ENCODE results near the gene DUSP7. TPM values are rescaled to one million over a fixed set of nuclear protein-coding genes. Genes with fewer than 3 reads are reported as not detected.
A peak's percentile ranks its signal among the peaks of the same experiment; 100 is the strongest.

Gene DUSP7
- total RNA-seq, 1 donor from 2014 or later, result 24.9 TPM

GRCh38 chr3:52064561-52064960 is 8.2 kb upstream of the DUSP7 start:
- Histone ChIP-seq H2AFZ (ENCODE audit: low read depth, low read length) (no peak overlapping the region), H3K4me3 (ENCODE audit: insufficient read depth, low read depth, low read length) (no peak overlapping the region), H3K27me3 (ENCODE audit: insufficient read depth, low read length) (no peaks in the 10 kb centered on the region), H4K20me1 (ENCODE audit: insufficient read depth, low read length) (no peaks in the 10 kb centered on the region), H3K9ac (ENCODE audit: low read length) (no peak overlapping the region), H3K4me2 (ENCODE audit: low read length) (no peak overlapping the region), H3K27ac (ENCODE audit: low read depth, low read length) (no peak overlapping the region), H3K4me1 (ENCODE audit: insufficient read depth, low read length) (peaks cover 10% of the 10 kb centered on the region), H3K9me3 (ENCODE audit: insufficient read depth, low read depth, low read length) (no peaks in the 10 kb centered on the region), H3K36me3 (ENCODE audit: insufficient read depth, low read length) (no peaks in the 10 kb centered on the region), H3K79me2 (ENCODE audit: insufficient read depth, low read length) (no peaks in the 10 kb centered on the region)
- Mint-ChIP-seq H3K27me3 (ENCODE audit: low read depth, unreplicated experiment) (peaks cover 24% of the 10 kb centered on the region), H3K36me3 (ENCODE audit: low read depth, unreplicated experiment) (peaks cover 2% of the 10 kb centered on the region), H3K4me1 (ENCODE audit: low read depth, unreplicated experiment) (no peaks in the 10 kb centered on the region), H3K27ac (ENCODE audit: unreplicated experiment) (no peak overlapping the region), H3K4me3 (ENCODE audit: unreplicated experiment) (no peak overlapping the region), H3K9me3 (ENCODE audit: unreplicated experiment) (no peaks in the 10 kb centered on the region)
- TF ChIP-seq CTCF (IDR thresholded peaks at IDR 0.05; ENCODE audit: insufficient read depth, low read depth, low read length) (no peak), EZH2 (IDR thresholded peaks at IDR 0.05; ENCODE audit: insufficient read depth, low read length) (no peak)
- no peak for FAIRE-seq
- no peak for DNase-seq (ENCODE audit: low read depth)

DNA sequence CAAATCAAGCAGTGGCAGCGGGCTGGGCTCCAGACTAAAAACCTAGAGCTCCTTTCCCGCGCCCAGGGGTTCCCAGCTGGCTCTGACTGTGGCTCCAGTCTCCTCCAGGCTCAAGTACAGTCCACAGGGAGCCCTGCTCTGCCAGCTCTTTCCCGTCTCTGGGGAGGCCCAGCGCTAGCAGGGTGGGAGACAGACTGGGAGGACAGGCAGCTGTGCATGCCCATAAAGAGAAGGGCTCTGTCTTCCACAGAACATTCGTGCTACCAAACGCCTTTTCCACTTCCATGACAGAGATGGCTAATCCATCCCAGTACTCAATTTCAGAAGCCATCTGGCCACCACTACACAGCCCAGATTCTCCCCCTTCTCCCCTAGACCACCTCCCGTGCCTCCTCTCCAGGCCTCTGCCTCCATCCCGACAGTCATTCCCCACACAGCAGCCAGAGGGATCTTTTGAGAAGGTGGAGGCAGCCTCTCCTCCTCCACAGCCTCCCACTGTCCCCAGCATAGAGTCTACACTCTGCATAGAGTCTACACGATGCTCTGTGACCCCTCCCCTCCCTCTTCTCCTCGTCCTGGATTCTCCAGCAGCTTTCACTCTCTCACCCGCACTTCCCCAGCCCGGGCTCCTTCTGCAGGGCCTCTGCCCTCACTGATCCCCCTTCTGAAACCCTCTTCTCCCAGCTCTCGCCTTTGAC is 6.8 kb upstream of the DUSP7 start:
- H2AFZ ChIP-seq (ENCODE audit: low read depth, low read length), result no peak overlapping the region
- H3K9ac ChIP-seq (ENCODE audit: low read length), result no peak overlapping the region
- H3K4me2 ChIP-seq (ENCODE audit: low read length), result no peak overlapping the region
- no peaks in the 10 kb centered on the region for H3K36me3 ChIP-seq (ENCODE audit: insufficient read depth, low read length)
- no peak for DNase-seq (ENCODE audit: low read depth)
- H3K9me3 ChIP-seq (ENCODE audit: insufficient read depth, low read depth, low read length), result no peaks in the 10 kb centered on the region
- no peak overlapping the region for H3K27ac ChIP-seq (ENCODE audit: low read depth, low read length)
- H3K4me1 ChIP-seq (ENCODE audit: insufficient read depth, low read length), result peaks cover 10% of the 10 kb centered on the region
- Mint-ChIP-seq H3K9me3 (ENCODE audit: unreplicated experiment) (no peaks in the 10 kb centered on the region), H3K27me3 (ENCODE audit: low read depth, unreplicated experiment) (peaks cover 25% of the 10 kb centered on the region), H3K27ac (ENCODE audit: unreplicated experiment) (peak overlapping the region; percentile 53), H3K36me3 (ENCODE audit: low read depth, unreplicated experiment) (peaks cover 2% of the 10 kb centered on the region), H3K4me3 (ENCODE audit: unreplicated experiment) (no peak overlapping the region), H3K4me1 (ENCODE audit: low read depth, unreplicated experiment) (no peaks in the 10 kb centered on the region)
- no peak for FAIRE-seq
- H3K79me2 ChIP-seq (ENCODE audit: insufficient read depth, low read length), result no peaks in the 10 kb centered on the region
- TF ChIP-seq EZH2 (IDR thresholded peaks at IDR 0.05; ENCODE audit: insufficient read depth, low read length) (no peak), CTCF (IDR thresholded peaks at IDR 0.05; ENCODE audit: insufficient read depth, low read depth, low read length) (no peak)
- H3K27me3 ChIP-seq (ENCODE audit: insufficient read depth, low read length), result no peaks in the 10 kb centered on the region
- no peak overlapping the region for H3K4me3 ChIP-seq (ENCODE audit: insufficient read depth, low read depth, low read length)
- H4K20me1 ChIP-seq (ENCODE audit: insufficient read depth, low read length), result no peaks in the 10 kb centered on the region

DNA sequence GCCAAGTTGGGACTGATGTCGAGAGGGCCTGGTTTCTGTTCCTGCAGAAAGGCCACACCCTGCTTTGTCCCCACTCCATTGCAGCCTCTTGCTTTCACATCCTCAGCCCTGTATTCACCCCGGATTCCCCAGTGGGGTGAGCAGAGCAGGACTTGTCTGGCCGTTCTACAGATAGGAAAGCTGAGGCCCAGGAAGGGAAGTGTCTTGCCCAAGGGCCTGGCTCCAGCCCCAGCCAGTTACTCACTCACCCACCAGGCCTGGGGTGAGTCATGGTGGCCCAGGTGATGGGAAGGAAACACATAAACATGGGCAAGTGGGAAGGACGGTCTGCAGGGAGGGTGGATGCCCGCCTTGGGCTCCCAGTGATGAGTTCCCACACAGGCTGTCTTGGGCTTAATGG is 6.1 kb upstream of the DUSP7 start:
- Mint-ChIP-seq H3K36me3 (ENCODE audit: low read depth, unreplicated experiment) (peaks cover 2% of the 10 kb centered on the region), H3K27me3 (ENCODE audit: low read depth, unreplicated experiment) (peaks cover 25% of the 10 kb centered on the region), H3K4me3 (ENCODE audit: unreplicated experiment) (no peak overlapping the region), H3K9me3 (ENCODE audit: unreplicated experiment) (no peaks in the 10 kb centered on the region), H3K27ac (ENCODE audit: unreplicated experiment) (no peak overlapping the region), H3K4me1 (ENCODE audit: low read depth, unreplicated experiment) (no peaks in the 10 kb centered on the region)
- DNase-seq (ENCODE audit: low read depth) (peak; percentile 85), FAIRE-seq (no peak)
- Histone ChIP-seq H3K79me2 (ENCODE audit: insufficient read depth, low read length) (no peaks in the 10 kb centered on the region), H3K36me3 (ENCODE audit: insufficient read depth, low read length) (no peaks in the 10 kb centered on the region), H2AFZ (ENCODE audit: low read depth, low read length) (no peak overlapping the region), H4K20me1 (ENCODE audit: insufficient read depth, low read length) (no peaks in the 10 kb centered on the region), H3K4me2 (ENCODE audit: low read length) (no peak overlapping the region), H3K4me1 (ENCODE audit: insufficient read depth, low read length) (peaks cover 13% of the 10 kb centered on the region), H3K27me3 (ENCODE audit: insufficient read depth, low read length) (no peaks in the 10 kb centered on the region), H3K4me3 (ENCODE audit: insufficient read depth, low read depth, low read length) (no peak overlapping the region), H3K9me3 (ENCODE audit: insufficient read depth, low read depth, low read length) (no peaks in the 10 kb centered on the region), H3K9ac (ENCODE audit: low read length) (no peak overlapping the region), H3K27ac (ENCODE audit: low read depth, low read length) (peak overlapping the region; percentile 24)
- TF ChIP-seq EZH2 (IDR thresholded peaks at IDR 0.05; ENCODE audit: insufficient read depth, low read length) (no peak), CTCF (IDR thresholded peaks at IDR 0.05; ENCODE audit: insufficient read depth, low read depth, low read length) (no peak)
